Astrocyte (in vitro differentiated cells and primary cell): ENCODE results near the gene DUSP3.

Source experiments
- CTCF ChIP-seq: IDR thresholded peaks from 2 replicates; pipeline ENCODE4 v1.5.1; 2011; ENCODE audit warnings: low read depth, mild to moderate bottlenecking, inconsistent platforms, low read length, moderate library complexity; ENCODE audit not compliant: insufficient read depth
- EZH2 ChIP-seq: IDR thresholded peaks from 2 replicates; pipeline ENCODE4 v1.6.1; 2012; ENCODE audit warnings: mild to moderate bottlenecking, low read length, inconsistent platforms; ENCODE audit not compliant: insufficient read depth

GRCh38 chr17:43814714-43815113, 35.9 kb upstream of the DUSP3 start:
- TF ChIP-seq EZH2 (no peak), CTCF (no peak)
